ENCODE measurements around the gene ARFRP1.
A peak's percentile ranks its signal among the peaks of the same experiment; 100 is the strongest.
"Not testable (repeated sequence)": the region's sequence is repeated elsewhere in the genome, so short reads cannot be mapped to it uniquely, and the experiment has no call there.

The ARFRP1 gene

DNA sequence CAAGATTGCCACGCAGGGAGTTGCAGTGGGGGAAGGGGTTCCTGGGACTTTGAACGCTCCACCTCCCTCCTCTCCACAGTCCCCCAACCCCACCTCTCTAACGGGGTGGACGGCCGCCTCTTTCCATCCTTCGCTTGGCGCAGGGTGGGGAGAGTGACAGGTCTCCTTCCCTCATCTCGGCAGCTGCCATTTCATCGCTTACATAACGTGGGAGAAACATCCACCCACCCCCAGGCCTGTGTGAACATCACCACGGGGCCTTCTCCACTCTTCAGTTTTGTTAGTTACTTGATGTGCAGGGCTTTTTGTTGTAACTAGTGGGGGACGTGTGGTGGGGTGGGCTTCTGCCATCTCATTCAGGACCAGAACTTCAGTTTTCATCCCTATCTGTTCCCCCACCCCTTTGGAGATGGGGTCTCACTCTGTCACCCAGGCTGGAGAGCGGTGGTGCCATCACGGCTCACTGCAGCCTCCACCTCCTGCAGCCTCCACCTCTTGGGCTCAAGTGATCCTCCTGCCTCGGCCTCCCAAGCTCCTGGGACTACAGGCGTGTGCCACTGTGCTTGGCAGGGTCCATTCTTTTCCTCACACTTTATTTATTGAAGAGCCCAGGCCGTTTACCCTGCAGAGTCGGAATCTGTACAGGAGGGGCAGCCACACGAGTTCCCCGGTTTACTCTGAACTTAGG, 32.0 kb downstream of the ARFRP1 start:
- no peak for DNase-seq (ENCODE audit: low spot score)

- DNase-seq (ENCODE audit: low spot score), result no peak
These were observed 33.8 kb downstream of the ARFRP1 start for GRCh38 chr20:63673951-63674350.

- no peak for DNase-seq (ENCODE audit: low spot score)
These were observed 35.1 kb downstream of the ARFRP1 start for GRCh38 chr20:63672666-63673065.

GRCh38 chr20:63671695-63672094, 36.1 kb downstream of the ARFRP1 start:
- DNase-seq (ENCODE audit: low spot score), result not testable (repeated sequence)

- DNase-seq (ENCODE audit: low spot score), result no peak
These were observed 39.4 kb downstream of the ARFRP1 start for GRCh38 chr20:63668351-63668750.

- no peak for DNase-seq (ENCODE audit: low spot score)
These were observed 39.9 kb downstream of the ARFRP1 start for GRCh38 chr20:63667858-63668257.

- no peak for DNase-seq (ENCODE audit: low spot score)
These were observed 42.1 kb downstream of the ARFRP1 start for GRCh38 chr20:63665708-63666107.

DNA sequence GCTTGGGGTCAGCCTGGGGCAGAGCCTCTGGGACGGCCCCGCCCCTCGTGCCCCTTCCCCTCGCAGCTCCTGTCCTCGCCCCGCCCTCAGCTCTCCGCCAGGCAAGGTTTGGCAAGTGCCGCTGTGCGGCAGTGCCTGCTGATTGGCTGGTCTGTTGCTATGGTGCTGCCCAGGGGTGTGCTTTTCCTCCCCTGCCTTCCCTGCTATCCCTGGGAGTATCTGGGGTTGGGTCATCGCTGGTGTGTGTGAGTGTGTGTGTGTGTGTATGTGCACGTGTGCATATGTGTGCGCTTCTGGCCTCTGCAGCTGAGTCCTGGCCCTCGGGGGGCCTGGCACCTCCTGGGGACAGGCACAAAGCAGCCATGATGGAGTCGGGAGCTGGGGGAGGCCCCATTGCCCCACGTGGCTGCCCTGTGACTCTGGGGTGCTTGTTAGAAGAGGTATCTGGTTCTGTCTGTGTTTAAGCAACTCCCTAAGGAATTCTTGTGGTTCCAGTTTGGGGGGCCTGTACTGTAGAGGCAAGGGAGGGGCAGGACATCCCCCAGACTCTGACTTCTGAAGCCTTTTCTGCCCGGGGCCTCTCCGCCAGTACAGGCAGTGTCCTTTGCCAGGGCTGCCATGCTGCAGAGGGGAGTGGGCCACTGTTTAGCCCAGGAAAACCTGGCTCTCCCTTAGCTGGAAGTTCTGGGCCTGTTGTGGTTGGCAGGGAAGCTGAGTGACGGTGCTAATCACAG, 42.7 kb downstream of the ARFRP1 start:
- no peak for DNase-seq (ENCODE audit: low spot score)

DNA sequence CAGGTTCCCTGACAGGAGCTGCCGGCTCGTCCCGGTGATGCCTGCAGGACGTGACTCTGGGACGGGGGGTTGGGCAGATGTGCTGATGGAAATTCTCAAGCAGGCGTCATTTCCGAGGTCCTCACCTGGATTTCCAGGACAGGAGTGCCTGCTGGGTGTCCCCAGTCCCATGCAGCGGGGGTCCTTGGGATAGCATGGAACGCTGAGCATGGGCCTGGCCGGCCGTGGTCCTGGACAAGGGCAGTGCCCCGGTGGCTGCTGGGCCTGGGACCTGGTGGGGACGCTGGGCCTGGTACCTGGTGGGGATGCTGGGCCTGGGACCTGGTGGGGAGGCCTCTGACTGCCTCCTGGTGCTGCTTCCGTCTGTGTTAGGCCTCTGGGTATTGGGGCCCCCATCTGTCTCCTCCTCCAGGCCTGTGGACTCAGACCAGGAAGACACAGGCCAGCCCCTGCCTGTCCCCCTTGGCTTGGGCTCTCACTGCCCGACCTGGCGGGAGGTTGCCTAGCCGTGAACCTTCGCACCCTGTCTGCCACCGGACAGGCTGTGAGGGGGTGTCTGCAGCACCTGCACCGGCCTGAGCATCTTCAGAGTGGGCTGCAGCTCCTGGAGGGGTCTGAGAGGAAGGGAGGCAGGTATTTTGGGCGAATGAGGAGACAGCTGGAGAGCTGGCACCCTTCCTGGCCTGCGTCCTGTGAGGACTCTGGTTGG, 43.5 kb downstream of the ARFRP1 start:
- no peak for DNase-seq (ENCODE audit: low spot score)

- DNase-seq (ENCODE audit: low spot score), result no peak
These were observed 44.3 kb downstream of the ARFRP1 start for GRCh38 chr20:63663332-63664066.

GRCh38 chr20:63662813-63663189, 45.0 kb downstream of the ARFRP1 start:
- DNase-seq (ENCODE audit: low spot score), result no peak

- DNase-seq (ENCODE audit: low spot score), result no peak
These were observed 45.6 kb downstream of the ARFRP1 start for GRCh38 chr20:63661959-63662812.

DNA sequence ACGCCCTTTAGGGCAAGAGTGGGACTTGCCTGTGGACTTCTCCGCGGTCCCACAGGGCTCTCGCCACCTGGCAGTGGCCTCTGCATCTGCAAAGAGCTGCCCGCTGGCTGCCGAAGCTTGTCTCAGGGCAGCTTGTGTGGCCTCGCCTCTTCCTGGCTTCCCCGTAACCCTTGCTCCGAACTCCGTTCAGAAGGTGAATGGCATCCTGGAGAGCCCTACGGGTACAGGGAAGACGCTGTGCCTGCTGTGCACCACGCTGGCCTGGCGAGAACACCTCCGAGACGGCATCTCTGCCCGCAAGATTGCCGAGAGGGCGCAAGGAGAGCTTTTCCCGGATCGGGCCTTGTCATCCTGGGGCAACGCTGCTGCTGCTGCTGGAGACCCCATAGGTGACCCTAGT, 46.7 kb downstream of the ARFRP1 start:
- DNase-seq (ENCODE audit: low spot score), result no peak

DNA sequence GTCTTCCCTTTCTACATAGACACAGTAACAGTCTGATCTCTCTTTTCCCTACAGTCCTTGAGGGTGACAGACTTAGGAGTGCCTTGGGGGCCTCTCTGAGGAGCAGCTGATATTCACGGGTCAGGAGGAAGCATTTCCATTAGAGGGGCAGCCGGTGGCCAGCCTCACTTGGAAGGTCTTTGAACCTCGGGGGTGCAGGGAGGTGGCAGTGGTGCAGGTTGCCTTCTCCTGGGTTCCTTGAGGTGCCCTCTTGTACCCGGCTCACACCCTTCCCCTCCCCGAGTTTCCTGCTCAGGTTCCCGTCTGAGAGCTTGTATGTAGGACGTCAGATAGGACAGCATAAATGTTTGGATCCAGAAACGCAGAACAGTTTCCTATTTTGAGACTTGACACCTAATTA, 47.2 kb downstream of the ARFRP1 start:
- no peak for DNase-seq (ENCODE audit: low spot score)

GRCh38 chr20:63660174-63660573, 47.6 kb downstream of the ARFRP1 start:
- DNase-seq (ENCODE audit: low spot score), result not testable (repeated sequence)

GRCh38 chr20:63659370-63659769, 48.4 kb downstream of the ARFRP1 start:
- DNase-seq (ENCODE audit: low spot score), result no peak

DNA sequence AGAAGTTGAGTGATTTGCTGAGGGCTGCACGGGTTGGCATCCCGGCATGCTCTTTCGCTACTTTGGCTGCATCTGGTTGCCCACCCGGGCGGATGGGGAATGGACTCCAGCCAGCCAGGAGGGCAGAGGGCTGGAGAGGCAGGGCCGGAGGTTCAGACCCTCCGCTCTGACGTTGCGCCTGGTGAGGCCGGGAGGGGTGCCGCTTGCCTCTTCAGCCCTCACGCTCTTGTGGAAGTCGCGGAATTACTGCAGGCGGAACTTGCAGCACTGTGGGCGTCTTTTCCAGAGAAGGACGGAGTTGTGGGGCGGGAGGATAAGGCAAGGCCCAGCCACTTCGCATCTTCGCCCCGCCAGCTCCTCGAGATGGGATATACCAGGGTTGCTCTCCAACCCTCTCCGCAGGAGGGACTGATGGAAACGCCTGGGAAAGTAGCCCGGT, 49.0 kb downstream of the ARFRP1 start:
- no peak for DNase-seq (ENCODE audit: low spot score)

DNA sequence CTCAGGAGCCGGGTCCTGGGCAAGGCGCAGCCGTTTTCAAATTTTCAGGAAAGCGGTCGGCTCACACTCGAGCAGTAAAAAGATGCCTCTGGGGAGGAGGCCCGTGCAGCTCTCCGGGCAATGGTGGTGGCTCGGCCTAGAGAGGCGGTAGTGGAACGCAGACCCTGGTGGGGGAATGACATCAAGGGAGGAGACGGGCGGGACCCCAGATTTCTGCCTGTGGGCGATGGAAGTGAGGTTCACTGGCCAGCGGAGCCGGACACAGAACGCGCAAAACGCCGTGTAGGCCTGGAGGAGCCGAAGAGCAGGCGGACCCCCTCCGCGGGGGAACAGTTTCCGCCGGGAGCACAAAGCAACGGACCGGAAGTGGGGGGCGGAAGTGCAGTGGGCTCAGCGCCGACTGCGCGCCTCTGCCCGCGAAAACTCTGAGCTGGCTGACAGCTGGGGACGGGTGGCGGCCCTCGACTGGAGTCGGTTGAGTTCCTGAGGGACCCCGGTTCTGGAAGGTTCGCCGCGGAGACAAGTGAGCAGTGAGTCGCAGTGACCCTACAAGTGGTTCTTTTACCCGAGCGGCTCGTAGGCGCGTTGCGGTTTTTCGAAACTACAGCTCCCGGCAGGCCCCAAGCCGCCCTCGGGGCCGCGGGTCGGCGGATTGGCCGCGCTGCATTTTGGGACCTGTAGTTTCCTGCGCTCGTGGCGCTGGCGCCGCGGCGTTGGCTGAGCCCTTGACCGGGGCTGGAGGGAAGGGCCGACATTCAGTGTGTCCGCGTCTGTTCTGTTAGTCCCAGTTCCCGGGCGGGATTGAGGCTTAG, 49.6 kb downstream of the ARFRP1 start, which contains the start of gene RTEL1:
Gene RTEL1 (plus strand): TSS at position 376 of the 812 bp plus-strand sequence. CDS start 1,091 bp downstream, outside the sequence.
- peak; percentile 99 for DNase-seq (ENCODE audit: low spot score)

- peak; percentile 62 for DNase-seq (ENCODE audit: low spot score)
These were observed 50.4 kb downstream of the ARFRP1 start for GRCh38 chr20:63657260-63657936.

DNA sequence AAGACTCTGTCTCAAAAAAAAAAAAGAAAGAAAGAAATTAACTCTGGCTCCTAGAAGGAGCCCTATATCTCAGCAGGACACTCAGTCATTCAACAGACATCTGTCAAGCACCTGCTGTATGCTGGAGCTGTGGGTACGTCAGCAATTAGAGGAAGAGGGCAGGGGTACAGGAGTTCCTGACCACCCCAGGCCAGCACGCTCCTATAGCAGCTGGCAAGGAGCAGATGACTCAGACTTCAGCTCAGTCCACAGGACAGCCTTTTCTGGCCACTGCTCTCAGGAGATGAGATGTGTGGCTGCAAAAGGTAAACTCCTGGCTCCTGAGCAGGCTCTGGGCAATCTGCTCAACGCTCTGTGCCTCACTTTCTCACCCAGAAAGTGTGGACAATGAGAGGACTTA, 51.3 kb downstream of the ARFRP1 start:
- no peak for DNase-seq (ENCODE audit: low spot score)
